Stomach (tissue), 4 donors: ENCODE results near the gene SEC11A.

Source experiments
- EP300 ChIP-seq: sonication (generic); formaldehyde crosslinking; IDR thresholded peaks from one replicate; pipeline ENCODE4 v1.6.1; 2017; ENCODE audit warnings: antibody characterized with exemption
- POLR2A ChIP-seq, 4 donors: fragments of 450-650 bp; IDR thresholded peaks; one replicate each; pipeline ENCODE4 v1.6.1; 2016; ENCODE audit warnings: antibody characterized with exemption in 4 of 4, control low read depth in 2 of 4, mild to moderate bottlenecking in 1 of 4, moderate library complexity in 1 of 4
- POLR2AphosphoS5 ChIP-seq, 3 donors: sonication (generic); formaldehyde crosslinking; IDR thresholded peaks; one replicate each; pipeline ENCODE4 v1.6.1; 2016; ENCODE audit warnings: antibody characterized with exemption in 3 of 3
- TF ChIP-seq, protein P1 (sequence below), 7 experiments: fragments of 450-650 bp in 4 of 7; fragments of 200-600 bp in 3 of 7; sonication (generic) in 3 of 7; IDR thresholded peaks; one replicate each; pipeline ENCODE4 v1.5.1; 2016 to 2019; ENCODE audit warnings: antibody characterized with exemption in 7 of 7, control low read depth in 2 of 7, mild to moderate bottlenecking in 1 of 7

DNA sequence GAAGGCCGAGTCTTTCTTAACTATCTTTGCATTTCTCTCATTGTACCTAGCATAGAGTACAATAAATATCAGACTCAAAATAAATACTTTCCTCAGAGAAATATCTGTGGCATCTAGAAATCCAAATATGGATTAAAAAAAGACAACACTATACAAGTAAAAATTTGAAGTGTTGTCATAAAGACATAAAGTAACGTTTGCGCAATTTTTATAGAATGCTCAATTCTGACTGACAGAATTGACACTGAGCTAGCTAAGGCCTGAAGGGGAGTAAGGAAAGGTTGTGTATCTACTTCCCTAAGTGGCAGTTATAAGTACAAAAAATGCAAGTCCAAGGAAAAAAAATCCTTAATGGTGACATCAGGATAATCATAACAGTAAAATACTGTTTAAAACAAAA, 1.1 kb downstream of the SEC11A start:
- TF ChIP-seq, protein P1, sequence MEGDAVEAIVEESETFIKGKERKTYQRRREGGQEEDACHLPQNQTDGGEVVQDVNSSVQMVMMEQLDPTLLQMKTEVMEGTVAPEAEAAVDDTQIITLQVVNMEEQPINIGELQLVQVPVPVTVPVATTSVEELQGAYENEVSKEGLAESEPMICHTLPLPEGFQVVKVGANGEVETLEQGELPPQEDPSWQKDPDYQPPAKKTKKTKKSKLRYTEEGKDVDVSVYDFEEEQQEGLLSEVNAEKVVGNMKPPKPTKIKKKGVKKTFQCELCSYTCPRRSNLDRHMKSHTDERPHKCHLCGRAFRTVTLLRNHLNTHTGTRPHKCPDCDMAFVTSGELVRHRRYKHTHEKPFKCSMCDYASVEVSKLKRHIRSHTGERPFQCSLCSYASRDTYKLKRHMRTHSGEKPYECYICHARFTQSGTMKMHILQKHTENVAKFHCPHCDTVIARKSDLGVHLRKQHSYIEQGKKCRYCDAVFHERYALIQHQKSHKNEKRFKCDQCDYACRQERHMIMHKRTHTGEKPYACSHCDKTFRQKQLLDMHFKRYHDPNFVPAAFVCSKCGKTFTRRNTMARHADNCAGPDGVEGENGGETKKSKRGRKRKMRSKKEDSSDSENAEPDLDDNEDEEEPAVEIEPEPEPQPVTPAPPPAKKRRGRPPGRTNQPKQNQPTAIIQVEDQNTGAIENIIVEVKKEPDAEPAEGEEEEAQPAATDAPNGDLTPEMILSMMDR (IDR thresholded peaks at IDR 0.05) = no peak
- TF ChIP-seq POLR2A (IDR thresholded peaks at IDR 0.05) (no peak), EP300 (no peak), POLR2AphosphoS5 (IDR thresholded peaks at IDR 0.05) (no peak)
